Left lobe of liver (tissue), 2 donors: ENCODE data around the gene SRMS. TPM values are rescaled to one million over a fixed set of nuclear protein-coding genes. Genes with fewer than 3 reads are reported as not detected.
"Not testable (repeated sequence)": the region's sequence is repeated elsewhere in the genome, so short reads cannot be mapped to it uniquely, and the experiment has no call there.

Experiments used
- ATAC-seq: fragments of 200-7000 bp; cut with Tn5 transposase; one replicate; pipeline ENCODE4 v1.9.1; 2020; ENCODE audit warnings: mild to moderate bottlenecking, moderate library complexity
- DNase-seq: peaks from one replicate; pipeline ENCODE4 v3.0.0-alpha.2; 2020; ENCODE audit warnings: low spot score
- total RNA-seq: library from RNA; stranded (reverse); gene quantifications from one replicate; pipeline ENCODE4 v1.2.1, GENCODE V29; 2021
- donor health status: DM: no; HTN: no; CAD: no; lungs with moderate emphysema.
- donor health status: DM: no; HTN: yes; CAD: no.

The SRMS gene
- total RNA-seq, 1 donor from 2014 or later = not detected

DNA sequence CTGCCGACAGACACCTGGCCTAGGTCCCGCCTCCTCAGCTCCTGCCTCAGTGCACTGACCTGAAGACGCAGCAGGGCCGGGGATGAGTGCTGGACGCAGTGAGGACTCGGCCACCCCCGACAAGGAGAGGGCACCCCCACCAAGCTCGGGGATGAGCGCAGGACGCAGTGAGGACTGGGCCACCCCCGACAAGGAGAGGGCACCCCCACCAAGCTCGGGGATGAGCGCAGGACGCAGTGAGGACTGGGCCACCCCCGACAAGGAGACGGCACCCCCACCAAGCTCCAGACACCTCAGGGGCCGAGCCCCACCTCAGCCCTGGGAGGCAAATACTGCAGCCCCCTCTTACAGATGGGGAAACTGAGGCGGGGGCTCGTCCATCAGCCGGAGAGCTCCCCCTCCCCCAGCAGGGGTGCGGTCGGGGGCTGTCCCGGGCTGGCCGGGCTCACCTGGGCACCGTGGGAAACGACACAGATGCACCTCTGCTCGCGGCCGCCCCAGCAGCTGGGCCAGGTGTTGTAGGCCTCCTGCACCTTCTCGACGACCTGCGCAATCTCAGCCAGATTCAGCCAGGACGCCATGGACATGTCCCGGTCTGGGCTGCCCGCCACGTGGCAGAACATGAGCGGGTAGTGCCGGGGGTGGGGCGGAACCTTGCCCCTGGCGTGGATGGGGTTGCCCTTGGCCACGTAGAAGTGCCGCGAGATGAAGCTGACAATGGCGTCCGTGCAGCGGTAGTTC, 19.0 kb upstream of the SRMS start:
- ATAC-seq (no peak), DNase-seq (no peak)

DNA sequence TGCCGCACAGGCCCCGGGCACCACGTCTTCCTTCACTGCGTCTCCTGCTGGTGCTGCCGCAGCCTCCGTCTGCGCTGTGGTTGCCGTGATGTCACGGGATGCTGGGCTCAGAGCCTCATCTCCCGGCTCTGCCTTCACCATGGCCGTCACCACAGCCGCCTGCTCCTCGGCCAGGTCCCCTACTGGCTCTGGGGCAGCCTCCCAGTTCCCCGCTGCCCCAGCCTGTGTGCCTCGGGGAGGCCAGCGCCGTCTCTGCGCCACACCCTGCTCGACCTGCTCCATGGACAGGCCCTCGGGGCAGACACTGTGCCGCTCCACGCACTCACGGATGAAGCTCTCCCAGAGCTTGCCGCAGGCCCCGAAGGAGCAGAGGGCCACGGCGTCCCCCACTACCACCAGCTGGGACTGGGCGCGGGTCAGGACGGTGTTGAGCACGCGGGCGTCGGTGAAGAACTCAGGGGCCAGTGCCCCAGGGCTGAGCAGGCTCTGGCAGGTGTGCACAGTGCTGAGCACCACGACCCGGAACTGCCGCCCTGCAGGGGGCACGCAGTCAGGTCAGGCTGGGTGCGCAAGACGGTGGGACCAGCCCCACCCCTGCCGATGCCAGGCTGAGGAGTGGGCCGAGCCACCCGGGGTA, 18.3 kb upstream of the SRMS start:
- DNase-seq = no peak
- ATAC-seq = no peak

- DNase-seq (no peak), ATAC-seq (no peak)
These were observed 17.6 kb upstream of the SRMS start for GRCh38 chr20:63565021-63565698.

- DNase-seq (no peak), ATAC-seq (no peak)
These were observed 16.7 kb upstream of the SRMS start for GRCh38 chr20:63564036-63564810.

- ATAC-seq (no peak), DNase-seq (no peak)
These were observed 15.8 kb upstream of the SRMS start for GRCh38 chr20:63563225-63563935.

- no peak for ATAC-seq
- no peak for DNase-seq
These were observed 15.1 kb upstream of the SRMS start for GRCh38 chr20:63562461-63563224.

DNA sequence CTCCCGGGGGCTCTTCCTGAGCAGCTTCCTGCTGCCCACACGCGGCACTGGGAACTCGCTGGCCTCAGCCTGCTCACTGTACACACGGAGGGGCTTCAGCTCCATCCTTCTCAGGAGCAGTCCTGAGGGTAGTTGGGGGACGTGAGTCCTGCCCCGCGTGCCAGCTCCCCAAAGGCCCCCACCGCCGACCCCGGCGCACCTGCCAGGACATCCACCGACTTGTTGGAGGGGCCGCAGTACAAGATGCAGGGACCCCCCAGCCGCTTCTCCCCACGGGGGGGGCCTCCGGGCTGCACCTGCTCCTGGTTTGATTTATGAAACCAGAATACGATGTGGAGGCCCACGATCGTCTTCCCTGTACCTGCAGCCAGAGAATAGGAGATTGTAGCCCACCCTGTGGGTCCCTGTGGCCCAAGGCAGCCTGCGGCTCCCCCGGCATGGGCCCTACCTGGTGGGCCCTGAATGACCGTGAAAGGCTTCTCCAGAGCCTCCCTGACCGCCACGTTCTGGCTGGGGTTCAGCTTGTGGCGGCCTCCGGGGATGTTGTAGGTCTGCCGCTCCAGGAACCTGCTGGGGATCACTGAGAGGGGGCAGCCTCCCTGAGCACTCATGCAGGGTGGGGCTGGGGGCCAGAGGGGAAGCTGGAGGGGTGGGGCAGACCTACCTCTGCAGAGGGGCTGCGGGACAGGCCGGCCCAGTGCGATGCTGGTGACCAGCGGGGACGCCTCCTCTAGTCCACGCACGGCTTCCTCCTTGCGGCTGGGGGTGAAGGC, 14.3 kb upstream of the SRMS start:
- no peak for DNase-seq
- no peak for ATAC-seq

DNA sequence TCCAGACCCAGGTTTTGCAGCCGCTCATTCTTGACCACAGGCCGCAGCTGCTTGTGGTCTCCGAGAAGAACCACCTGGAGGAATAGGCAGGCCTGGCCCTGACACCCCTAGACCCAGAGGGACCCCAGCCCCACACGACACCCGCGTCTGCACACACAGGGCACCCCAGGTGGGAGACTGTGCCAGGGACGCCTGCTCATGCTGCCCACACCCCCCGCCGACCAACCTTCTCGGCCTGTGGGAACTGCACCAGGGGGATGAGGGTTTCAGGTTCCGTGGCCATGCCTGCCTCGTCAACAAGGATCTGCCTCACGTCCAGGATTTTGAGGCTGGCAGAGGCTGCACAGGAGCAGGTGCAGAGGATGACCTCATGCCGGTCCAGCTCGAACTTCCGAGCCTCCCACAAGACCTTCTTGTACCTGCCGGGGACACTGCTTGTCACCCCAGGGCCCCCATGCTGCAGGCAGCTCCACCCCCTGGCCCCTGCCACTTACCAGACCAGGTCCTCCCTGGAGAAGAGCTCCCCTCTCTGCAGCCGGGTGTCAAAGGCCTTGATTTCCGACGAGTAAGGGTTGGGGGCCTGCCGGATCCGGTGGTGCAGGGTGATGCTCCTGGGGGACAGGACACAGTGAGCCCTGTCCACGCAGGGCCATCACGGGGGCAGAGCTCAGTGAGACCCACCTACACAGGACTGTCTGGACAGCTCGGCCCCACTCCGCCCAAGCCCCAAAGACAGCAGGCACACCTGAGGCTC, 13.5 kb upstream of the SRMS start:
- ATAC-seq (no peak), DNase-seq (no peak)

- ATAC-seq (no peak), DNase-seq (no peak)
These were observed 12.8 kb upstream of the SRMS start for GRCh38 chr20:63560333-63560805.

DNA sequence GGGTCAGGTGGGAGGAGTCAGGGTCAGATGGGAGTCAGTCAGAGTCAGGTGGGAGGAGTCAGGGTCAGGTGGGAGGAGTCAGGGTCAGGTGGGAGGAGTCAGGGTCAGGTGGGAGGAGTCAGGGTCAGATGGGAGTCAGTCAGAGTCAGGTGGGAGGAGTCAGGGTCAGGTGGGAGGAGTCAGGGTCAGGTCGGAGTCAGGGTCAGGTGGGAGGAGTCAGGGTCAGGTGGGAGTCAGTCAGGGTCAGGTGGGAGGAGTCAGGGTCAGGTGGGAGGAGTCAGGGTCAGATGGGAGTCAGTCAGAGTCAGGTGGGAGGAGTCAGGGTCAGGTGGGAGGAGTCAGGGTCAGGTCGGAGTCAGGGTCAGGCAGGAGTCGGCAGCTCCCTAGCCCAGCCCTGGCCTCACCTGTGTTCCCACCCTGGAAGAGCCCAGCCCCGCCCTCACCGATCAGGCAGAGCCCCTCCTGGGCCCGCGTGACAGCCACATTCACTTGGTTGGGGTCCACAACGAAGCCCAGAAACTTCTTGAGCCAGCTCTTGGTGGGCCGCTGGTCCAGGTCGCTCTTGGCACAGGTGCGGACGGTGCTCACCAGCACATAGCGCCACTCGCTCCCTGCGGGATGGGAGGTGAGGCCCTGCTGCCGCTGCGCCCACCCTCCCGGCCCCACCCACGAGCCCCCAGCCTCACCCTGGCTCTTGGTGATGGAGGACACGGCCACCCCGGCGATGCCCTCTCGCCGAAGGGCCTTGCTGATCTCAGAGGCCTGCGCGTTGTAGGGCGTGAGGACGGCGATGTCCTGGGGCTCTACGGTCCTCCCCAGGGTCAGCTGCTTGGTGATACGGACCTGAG, 12.2 kb upstream of the SRMS start:
- DNase-seq, ATAC-seq: not testable (repeated sequence)

GRCh38 chr20:63558804-63559484, 11.4 kb upstream of the SRMS start:
- DNase-seq (no peak), ATAC-seq (no peak)

GRCh38 chr20:63557481-63557891, 9.9 kb upstream of the SRMS start:
- no peak for ATAC-seq

DNA sequence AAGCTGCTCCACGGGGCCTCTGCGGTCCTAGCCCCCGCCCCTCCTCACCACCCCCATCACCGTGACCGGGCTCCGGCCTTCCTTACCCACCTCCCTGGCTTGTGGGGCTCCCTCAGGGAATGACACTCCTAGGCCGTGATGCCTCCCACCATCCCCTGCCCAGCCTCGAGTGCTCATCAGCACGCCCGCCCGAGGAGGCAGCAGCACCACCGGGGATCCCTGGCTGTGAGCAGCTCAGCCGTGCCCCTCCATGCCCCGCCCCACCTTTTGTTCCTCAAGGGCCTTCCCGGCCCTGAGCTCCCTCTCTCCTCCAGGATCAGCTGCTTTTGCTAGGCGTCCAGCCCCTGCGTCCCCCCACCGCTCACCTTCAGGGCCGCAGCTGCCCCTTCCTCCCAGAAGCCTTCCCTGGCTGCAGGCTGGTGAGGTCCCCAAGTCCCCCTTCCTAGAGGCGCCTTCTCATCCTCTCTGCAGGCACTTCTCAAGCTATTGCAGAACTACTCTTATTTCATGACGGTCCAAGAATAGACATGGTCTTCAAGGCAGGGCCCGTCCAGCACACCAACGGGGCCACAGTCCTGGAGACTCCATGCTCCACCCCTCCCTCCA, 9.4 kb upstream of the SRMS start:
- DNase-seq = no peak

More at GRCh38 chr20:63557481-63557891, 9.9 kb upstream of the SRMS start:
- DNase-seq = no peak

DNA sequence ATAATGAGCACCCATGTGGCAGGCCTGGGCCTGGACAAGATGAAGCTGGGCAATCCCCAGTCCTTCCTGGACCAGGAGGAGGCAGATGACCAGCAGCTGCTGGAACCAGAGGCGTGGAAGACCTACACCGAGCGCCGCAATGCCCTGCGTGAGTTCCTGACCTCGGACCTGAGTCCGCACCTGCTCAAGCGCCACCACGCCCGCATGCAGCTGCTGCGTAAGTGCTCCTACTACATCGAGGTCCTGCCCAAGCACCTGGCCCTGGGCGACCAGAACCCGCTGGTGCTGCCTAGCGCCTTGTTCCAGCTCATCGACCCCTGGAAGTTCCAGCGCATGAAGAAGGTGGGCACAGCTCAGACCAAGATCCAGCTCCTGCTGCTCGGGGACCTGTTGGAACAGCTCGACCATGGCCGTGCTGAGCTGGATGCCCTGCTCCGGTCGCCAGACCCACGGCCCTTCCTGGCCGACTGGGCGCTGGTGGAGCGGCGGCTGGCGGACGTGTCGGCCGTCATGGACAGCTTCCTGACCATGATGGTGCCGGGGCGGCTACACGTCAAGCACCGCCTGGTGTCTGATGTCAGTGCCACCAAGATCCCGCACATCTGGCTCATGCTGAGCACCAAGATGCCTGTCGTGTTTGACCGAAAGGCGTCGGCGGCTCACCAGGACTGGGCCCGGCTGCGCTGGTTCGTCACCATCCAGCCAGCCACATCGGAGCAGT, 8.3 kb upstream of the SRMS start:
- ATAC-seq (no peak), DNase-seq (no peak)

More for the DNA sequence above, 9.4 kb upstream of the SRMS start:
- ATAC-seq = no peak
